Tibial nerve (tissue), 4 donors: ENCODE results near the gene TRPC1.

ENCODE experiments used
- CTCF ChIP-seq, 5 experiments: fragments of 200-600 bp in 3 of 5; fragments of 450-650 bp in 2 of 5; sonication (generic) in 3 of 5; IDR thresholded peaks; one replicate each; pipeline ENCODE4 v1.5.1; 2016 to 2019; ENCODE audit warnings: antibody characterized with exemption in 5 of 5, mild to moderate bottlenecking in 3 of 5, moderate library complexity in 2 of 5
- EP300 ChIP-seq, 2 donors: sonication (generic); formaldehyde crosslinking; IDR thresholded peaks; one replicate each; pipeline ENCODE4 v1.6.1; 2017; ENCODE audit warnings: antibody characterized with exemption in 2 of 2, mild to moderate bottlenecking in 1 of 2
- POLR2A ChIP-seq, 2 donors: fragments of 450-650 bp; IDR thresholded peaks; one replicate each; pipeline ENCODE4 v1.6.1; 2017; ENCODE audit warnings: antibody characterized with exemption in 2 of 2, mild to moderate bottlenecking in 2 of 2, moderate library complexity in 2 of 2

- TF ChIP-seq CTCF (IDR thresholded peaks at IDR 0.05) (no peak), POLR2A (IDR thresholded peaks at IDR 0.05) (no peak), EP300 (IDR thresholded peaks at IDR 0.05) (no peak)
Observed at GRCh38 chr3:142815803-142816202, 92.0 kb downstream of the TRPC1 start.
